Epithelial cell of esophagus (primary cell): ENCODE results near the gene OPHN1.

Experiments
- DNase-seq: peaks from one replicate; pipeline ENCODE4 v3.0.0; 2010; ENCODE audit warnings: low read depth
- H3K4me3 ChIP-seq: 2 replicates; pipeline ENCODE4 v1.5.1; 2011; ENCODE audit warnings: mild to moderate bottlenecking, low read length, control low read depth
- CTCF ChIP-seq: IDR thresholded peaks from 2 replicates; pipeline ENCODE4 v1.5.1; 2011; ENCODE audit warnings: low read depth, mild to moderate bottlenecking, low read length, control low read depth, inconsistent platforms; ENCODE audit not compliant: insufficient read depth; ENCODE audit errors: missing control alignments

The OPHN1 gene

GRCh38 chrX:68261060-68261672, 172.1 kb downstream of the OPHN1 start:
- no peak for DNase-seq
- H3K4me3 ChIP-seq: no peak overlapping the region
- no peak for TF ChIP-seq CTCF

- DNase-seq: no peak
- no peak for TF ChIP-seq CTCF
- H3K4me3 ChIP-seq: no peak overlapping the region
These were observed 176.3 kb downstream of the OPHN1 start for GRCh38 chrX:68256990-68257389.

- no peak for TF ChIP-seq CTCF
- DNase-seq: no peak
- no peak overlapping the region for H3K4me3 ChIP-seq
These were observed 178.3 kb downstream of the OPHN1 start for GRCh38 chrX:68254738-68255645.

- DNase-seq: no peak
- TF ChIP-seq CTCF: no peak
- no peak overlapping the region for H3K4me3 ChIP-seq
These were observed 180.6 kb downstream of the OPHN1 start for GRCh38 chrX:68252664-68253063.

GRCh38 chrX:68249903-68250302, 183.4 kb downstream of the OPHN1 start:
- TF ChIP-seq CTCF: no peak
- no peak for DNase-seq
- no peak overlapping the region for H3K4me3 ChIP-seq

- DNase-seq: no peak
- no peak overlapping the region for H3K4me3 ChIP-seq
- no peak for TF ChIP-seq CTCF
These were observed 183.9 kb downstream of the OPHN1 start for GRCh38 chrX:68249401-68249831.
